H1 (cell line): ENCODE data around the gene PDIA2. TPM values are rescaled to one million over a fixed set of nuclear protein-coding genes. Genes with fewer than 3 reads are reported as not detected.

Source experiments
- CTCF ChIA-PET: fragments of 300-600 bp; sonication (Branson Sonifier 250); formaldehyde crosslinking; loops from one replicate; lab custom pipeline; 2021; ENCODE audit not compliant: partially characterized antibody; lab: Charles Lee
- POLR2A ChIA-PET: fragments of 300-600 bp; sonication (Branson Sonifier 250); formaldehyde crosslinking; loops from one replicate; lab custom pipeline; 2021; ENCODE audit warnings: inconsistent platforms; ENCODE audit not compliant: partially characterized antibody; lab: Charles Lee
- DNase-seq, 2 experiments: peaks; one replicate each; pipeline versions ENCODE4 v3.0.0 to v3.0.0-alpha.2; 2010 to 2022; ENCODE audit warnings: low spot score in 2 of 2, low read depth in 1 of 2, mixed read lengths in 1 of 2
- FAIRE-seq: peaks from 2 replicates; lab custom pipeline; 2011; peaks lifted over from hg19 to GRCh38; lab: Jason Lieb, UNC
- H2AFZ ChIP-seq: 2 replicates; pipeline ENCODE4 v1.8.1; 2012; ENCODE audit warnings: low read length, inconsistent platforms
- H2AK5ac ChIP-seq: 2 replicates; pipeline ENCODE4 v1.6.1; 2013; ENCODE audit warnings: low read depth, low read length
- H2BK120ac ChIP-seq: replicated peaks from 2 replicates; pipeline ENCODE3; 2013; ENCODE audit warnings: low read depth, low read length, inconsistent platforms
- H2BK12ac ChIP-seq: 2 replicates; pipeline ENCODE4 v1.6.1; 2013; ENCODE audit warnings: low read depth, low read length
- H2BK15ac ChIP-seq: 2 replicates; pipeline ENCODE4 v1.6.1; 2013; ENCODE audit warnings: low read length
- H2BK20ac ChIP-seq: 2 replicates; pipeline ENCODE4 v1.6.1; 2013; ENCODE audit warnings: low read length
- H2BK5ac ChIP-seq: 2 replicates; pipeline ENCODE4 v1.6.1; 2013; ENCODE audit warnings: low read depth, low read length
- H3K14ac ChIP-seq: 2 replicates; pipeline ENCODE4 v1.6.1; 2013; ENCODE audit warnings: inconsistent platforms; ENCODE audit not compliant: insufficient read length
- H3K18ac ChIP-seq: 2 replicates; pipeline ENCODE4 v1.6.1; 2013; ENCODE audit warnings: low read length; ENCODE audit errors: extremely low read depth
- H3K23ac ChIP-seq: 2 replicates; pipeline ENCODE4 v1.6.1; 2013; ENCODE audit warnings: inconsistent platforms; ENCODE audit not compliant: insufficient read length
- H3K23me2 ChIP-seq: 2 replicates; pipeline ENCODE4 v1.6.1; 2013; ENCODE audit warnings: low read depth, low read length
- H3K27ac ChIP-seq: 2 replicates; pipeline ENCODE4 v1.6.1; 2011; ENCODE audit warnings: low read depth, low read length, inconsistent platforms
- H3K27me3 ChIP-seq, 4 experiments: replicated peaks in 1 of 4; 1 replicate in 1 of 4; 2 replicates in 3 of 4; pipeline versions ENCODE4 v1.6.1 to v1.8.1; 2011 to 2013; ENCODE audit warnings: low read length in 3 of 4, mild to moderate bottlenecking in 3 of 4, inconsistent platforms in 2 of 4, mixed read lengths in 2 of 4, moderate library complexity in 1 of 4; ENCODE audit not compliant: control insufficient read depth in 3 of 4, insufficient read depth in 3 of 4; ENCODE audit errors: extremely low read depth in 1 of 4
- H3K36me3 ChIP-seq, 4 experiments: 2 replicates each; pipeline versions ENCODE4 v1.6.1 to v1.8.1; 2011 to 2013; ENCODE audit warnings: mild to moderate bottlenecking in 4 of 4, low read length in 3 of 4, moderate library complexity in 2 of 4, control low read depth in 1 of 4, inconsistent platforms in 1 of 4; ENCODE audit not compliant: insufficient read depth in 4 of 4, control insufficient read depth in 2 of 4
- H3K4ac ChIP-seq: replicated peaks from 2 replicates; pipeline ENCODE3; 2013; ENCODE audit warnings: low read length, low read depth, mixed read lengths, inconsistent platforms; ENCODE audit not compliant: insufficient read length
- H3K4me1 ChIP-seq, 4 experiments: replicated peaks in 1 of 4; 1 replicate in 1 of 4; 2 replicates in 3 of 4; pipeline versions ENCODE4 v1.6.1 to v1.8.1; 2011 to 2013; ENCODE audit warnings: low read length in 3 of 4, inconsistent platforms in 2 of 4, mixed read lengths in 1 of 4; ENCODE audit not compliant: insufficient read depth in 4 of 4, control insufficient read depth in 3 of 4
- H3K4me2 ChIP-seq, 2 experiments: 2 replicates each; pipeline versions ENCODE4 v1.6.1 to v1.8.1; 2011 to 2013; ENCODE audit warnings: low read depth in 2 of 2, low read length in 2 of 2, control low read depth in 1 of 2, inconsistent platforms in 1 of 2, mild to moderate bottlenecking in 1 of 2; ENCODE audit not compliant: insufficient read depth in 1 of 2
- H3K4me3 ChIP-seq, 4 experiments: fragments of 200-600, 300-600 bp in 1 of 4; sonication (generic), shearing (Covaris generic), sonication (Bioruptor Twin) in 1 of 4; 2 replicates each; pipeline versions ENCODE4 v1.5.1 to v1.8.1; 2011 to 2016; ENCODE audit warnings: low read length in 4 of 4, low read depth in 3 of 4, control low read depth in 2 of 4, inconsistent platforms in 2 of 4, mild to moderate bottlenecking in 2 of 4, mixed read lengths in 1 of 4, moderate library complexity in 1 of 4; ENCODE audit not compliant: insufficient read depth in 2 of 4; ENCODE audit errors: extremely low read depth in 1 of 4
- H3K56ac ChIP-seq: replicated peaks from 2 replicates; pipeline ENCODE3; 2013; ENCODE audit warnings: low read depth, mild to moderate bottlenecking, mixed read lengths, low read length, inconsistent platforms; ENCODE audit not compliant: insufficient read length
- H3K79me1 ChIP-seq: 2 replicates; pipeline ENCODE4 v1.6.1; 2013; ENCODE audit warnings: low read depth, low read length, control low read depth
- H3K79me2 ChIP-seq, 2 experiments: 2 replicates each; pipeline versions ENCODE4 v1.6.1 to v1.8.1; 2012 to 2013; ENCODE audit warnings: low read length in 2 of 2, mild to moderate bottlenecking in 2 of 2, inconsistent platforms in 1 of 2; ENCODE audit not compliant: insufficient read depth in 2 of 2, control insufficient read depth in 1 of 2
- H3K9ac ChIP-seq, 4 experiments: replicated peaks in 1 of 4; 1 replicate in 1 of 4; 2 replicates in 3 of 4; pipeline versions ENCODE4 v1.6.1 to v1.8.1; 2011 to 2013; ENCODE audit warnings: low read depth in 3 of 4, low read length in 3 of 4, control low read depth in 2 of 4, mild to moderate bottlenecking in 2 of 4, moderate library complexity in 2 of 4, inconsistent platforms in 1 of 4; ENCODE audit errors: extremely low read depth in 1 of 4
- H3K9me3 ChIP-seq, 2 experiments: 2 replicates each; pipeline versions ENCODE4 v1.6.1 to v1.8.1; 2012 to 2013; ENCODE audit warnings: mild to moderate bottlenecking in 2 of 2, moderate library complexity in 2 of 2, control low read depth in 1 of 2, inconsistent platforms in 1 of 2, low read depth in 1 of 2, low read length in 1 of 2, mixed read lengths in 1 of 2; ENCODE audit not compliant: insufficient read depth in 2 of 2
- H4K20me1 ChIP-seq, 2 experiments: replicated peaks in 1 of 2; 2 replicates each; pipeline versions ENCODE3 to v1.8.1; 2011 to 2013; ENCODE audit warnings: inconsistent platforms in 2 of 2, low read length in 2 of 2, mild to moderate bottlenecking in 1 of 2; ENCODE audit not compliant: insufficient read depth in 2 of 2, control insufficient read depth in 1 of 2
- H4K5ac ChIP-seq: 2 replicates; pipeline ENCODE4 v1.6.1; 2013; ENCODE audit warnings: low read length, low read depth, mixed read lengths, inconsistent platforms; ENCODE audit not compliant: insufficient read length
- H4K8ac ChIP-seq: 2 replicates; pipeline ENCODE4 v1.8.0; 2013; ENCODE audit warnings: mild to moderate bottlenecking, moderate library complexity, low read length, inconsistent platforms; ENCODE audit not compliant: insufficient read depth; ENCODE audit errors: extremely low read depth
- H4K91ac ChIP-seq: replicated peaks from 2 replicates; pipeline ENCODE3; 2013; ENCODE audit warnings: low read length, mixed read lengths, inconsistent platforms; ENCODE audit not compliant: insufficient read length
- WGBS, 2 experiments: shearing (Covaris generic) in 1 of 2; methylation state at CpG; one replicate each; pipeline versions ENCODE4 v1.1.6 to v1.1.7; 2013 to 2015; ENCODE audit warnings: low lambda C conversion rate in 2 of 2, mixed read lengths in 2 of 2, inconsistent platforms in 1 of 2, low coverage in 1 of 2, missing lambda C conversion rate in 1 of 2; ENCODE audit not compliant: insufficient replicate concordance in 2 of 2, insufficient coverage in 1 of 2, insufficient read length in 1 of 2; ENCODE audit errors: extremely low coverage in 1 of 2, missing lambda C conversion rate in 1 of 2; 5-methylcytosine and 5-hydroxymethylcytosine counted together
- polyA plus RNA-seq, 7 experiments: library from polyadenylated mRNA; depleted of rRNA in 3 of 7; stranded (reverse) in 5 of 7; unstranded in 2 of 7; fragments of >200 nt in 5 of 7; fragments of 200-250 nt in 2 of 7; gene quantifications; 1 replicate in 5 of 7; 2 replicates in 1 of 7; 4 replicates in 1 of 7; pipeline versions ENCODE4 v1.2.1 to v1.2.3, GENCODE V29; 2011 to 2013; ENCODE audit warnings: missing spikeins in 2 of 7, mixed read lengths in 2 of 7
- total RNA-seq: library from RNA; stranded (reverse); fragmentation: NEBNext Ultra II Directional; extraction: Animal tissue kit (Norgen Biotek cat#: 25700); gene quantifications from 2 replicates; pipeline ENCODE4 v1.2.1, GENCODE V29; 2021

The PDIA2 gene
- total and polyA plus RNA-seq, 2 of the 8 experiments (the other 6 are each of a cell fraction or from before 2014, with no cell fraction given), result 0.34 to 0.50 TPM

DNA sequence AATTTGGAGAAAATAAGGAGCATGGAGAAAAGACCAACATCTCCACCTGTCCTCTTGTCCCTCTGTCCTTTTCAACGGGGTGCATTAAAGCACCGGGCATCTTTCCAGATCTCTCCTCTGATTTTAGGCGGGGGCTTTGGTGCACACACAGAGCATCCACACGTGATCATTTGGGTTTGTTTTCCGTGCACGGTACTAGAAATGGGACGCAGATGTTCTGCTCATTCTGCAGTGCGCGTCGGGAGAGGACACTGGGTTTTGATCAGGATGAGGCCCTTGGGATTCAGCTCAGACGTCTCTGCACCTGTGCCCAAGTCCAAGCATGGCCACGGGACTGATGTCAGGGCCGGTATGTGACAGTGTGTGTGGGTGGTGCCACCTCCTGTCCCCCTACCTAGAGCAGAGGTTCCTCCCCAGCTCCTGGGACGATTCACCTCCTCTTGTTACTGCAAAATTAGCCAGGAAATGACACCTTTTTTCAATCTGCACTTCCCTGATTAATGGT is 31.9 kb downstream of the PDIA2 start:
- Histone ChIP-seq H4K91ac (no peak overlapping the region), H3K4me1 (peaks cover 0 to 11% (median 7%) of the 10 kb centered on the region in 4 experiments; a peak in 6 of 7 replicates), H3K18ac (no peak overlapping the region), H4K8ac (no peak overlapping the region), H3K9me3 (no peaks in the 10 kb centered on the region), H3K79me2 (peaks cover 0 to 38% of the 10 kb centered on the region in 2 experiments; a peak in 1 of 4 replicates), H3K36me3 (peaks cover 4 to 10% (median 7%) of the 10 kb centered on the region in 4 experiments; a peak in 7 of 8 replicates), H2BK12ac (no peak overlapping the region), H2AFZ (no peak overlapping the region), H3K4me3 (no peak overlapping the region), H3K27ac (no peak overlapping the region), H3K27me3 (no peaks in the 10 kb centered on the region), H3K4ac (no peak overlapping the region), H2BK20ac (no peak overlapping the region), H4K5ac (no peak overlapping the region), H3K4me2 (no peak overlapping the region), H2AK5ac (no peak overlapping the region), H3K79me1 (peaks cover 19% of the 10 kb centered on the region), H3K23ac (no peak overlapping the region), H4K20me1 (peaks cover 16 to 27% of the 10 kb centered on the region in 2 experiments), H3K9ac (no peak overlapping the region), H2BK5ac (no peak overlapping the region), H3K14ac (no peak overlapping the region), H3K23me2 (no peaks in the 10 kb centered on the region), H2BK120ac (no peak overlapping the region), H3K56ac (no peak overlapping the region), H2BK15ac (no peak overlapping the region)
- ChIA-PET POLR2A (no interaction called here), CTCF (interaction anchor here (1.3 kb wide), 1 partner anchor 9 kb away, joined by 3 read pairs; no protein-coding TSS in a partner anchor)
- no peak for FAIRE-seq
- no peak for DNase-seq
- 95% methylated on average over 14 of the region's 14 CpGs; no CpG with 5 or more reads in 1 of the 2 experiments for whole genome bisulfite sequencing, 2 experiments
